Pancreas (tissue), 10 donors: ENCODE measurements around the gene RGS14. TPM values are rescaled to one million over a fixed set of nuclear protein-coding genes. Genes with fewer than 3 reads are reported as not detected.
A peak's percentile ranks its signal among the peaks of the same experiment; 100 is the strongest.

Experiments used
- ATAC-seq, 4 donors: fragments of 200-7000 bp; cut with Tn5 transposase; one replicate each; pipeline versions ENCODE4 v1.8.0 to v1.9.1; 2020; ENCODE audit warnings: mild to moderate bottlenecking in 4 of 4, moderate library complexity in 4 of 4
- DNase-seq, 6 donors: peaks; one replicate each; pipeline ENCODE4 v3.0.0-alpha.2; 2020
- FAIRE-seq: peaks from 2 replicates; lab custom pipeline; 2012; peaks lifted over from hg19 to GRCh38; lab: Jason Lieb, UNC
- H3K27ac ChIP-seq, 4 donors: fragments of 200-600 bp; sonication (generic); 1 replicate in 3 of 4; 2 replicates in 1 of 4; pipeline versions ENCODE4 v1.5.0 to v1.8.0; 2020
- H3K27me3 ChIP-seq, 4 donors: fragments of 200-600 bp; one replicate each; pipeline ENCODE4 v1.8.0; 2021
- H3K36me3 ChIP-seq, 3 donors: fragments of 200-600 bp; sonication (generic) in 1 of 3; one replicate each; pipeline versions ENCODE4 v1.5.0 to v1.8.0; 2020 to 2021
- H3K4me1 ChIP-seq, 3 donors: fragments of 200-600 bp; one replicate each; pipeline ENCODE4 v1.8.0; 2021
- H3K4me3 ChIP-seq, 4 donors: fragments of 200-600 bp; sonication (generic) in 2 of 4; one replicate each; pipeline versions ENCODE4 v1.5.0 to v1.8.0; 2020 to 2021
- H3K9me3 ChIP-seq, 4 donors: fragments of 200-600 bp; one replicate each; pipeline ENCODE4 v1.8.0; 2021
- CTCF ChIP-seq, 4 donors: fragments of 200-600 bp; sonication (generic) in 3 of 4; IDR thresholded peaks; one replicate each; pipeline versions ENCODE4 v1.5.0 to v1.8.0; 2021; ENCODE audit warnings: antibody characterized with exemption in 4 of 4
- WGBS, 2 donors: extraction: QIAGEN DNeasy Blood & Tissue Kit; methylation state at CpG; one replicate each; pipeline ENCODE4 v1.1.7; 2013; 5-methylcytosine and 5-hydroxymethylcytosine counted together
- intact Hi-C, 3 donors: fragments of 100-400 bp; cut with DNase I; formaldehyde crosslinking; loops; one replicate each; pipeline versions ENCODE4 v1.11.1 to v1.14.2; 2022
- polyA plus RNA-seq, 2 donors: library from polyadenylated mRNA; stranded (reverse); fragments of 200-250 nt; gene quantifications; one replicate each; pipeline ENCODE4 v1.2.3, GENCODE V29; 2013
- total RNA-seq, 6 donors: library from RNA; stranded (reverse); fragmentation: NEBNext Ultra II Directional in 4 of 6; extraction: Animal tissue kit (Norgen Biotek cat#: 25700) in 4 of 6; gene quantifications; one replicate each; pipeline versions ENCODE4 v1.2.1 to v1.2.4, GENCODE V29; 2021 to 2023
- donor health status: healthy with polysubstance abuse.
- donor health status: DM: no; HTN: no; CAD: no; lungs with moderate emphysema.
- donor health status: DM: no; HTN: no; CAD: no.
- donor health status: control.
- donor health status: control.
- donor health status: Bipolar disorder and iron deficiency.
- donor health status: DM: yes; HTN: yes; CAD: no.
- donor health status: DM: no; HTN: no; CAD: no.
- donor health status: DM: no; HTN: no; CAD: no.
- donor health status: DM: yes; HTN: yes; CAD: no.

RGS14 gene
- total and polyA plus RNA-seq, 8 donors = 7.0 to 30.9 (median 12.2) TPM

- WGBS, 2 donors = 72 to 85% methylated on average over 16 of the region's 16 CpGs
- intact Hi-C loops = loop anchor here in 1 of 3 donors (5.0 kb wide), 1 partner anchor 114 kb away; no protein-coding TSS in a partner anchor
- H3K27me3 ChIP-seq = peaks cover 0 to 8% (median 0%) of the 10 kb centered on the region in 4 donors
- no peaks in the 10 kb centered on the region for H3K36me3 ChIP-seq
- H3K4me3 ChIP-seq = no peak overlapping the region
- DNase-seq (peak in 1 of 6 donors; percentile 71), ATAC-seq (no peak), FAIRE-seq (no peak)
- TF ChIP-seq CTCF (IDR thresholded peaks at IDR 0.05) = no peak
- H3K4me1 ChIP-seq = peaks cover 0 to 3% (median 2%) of the 10 kb centered on the region in 3 donors
- no peaks in the 10 kb centered on the region for H3K9me3 ChIP-seq
- H3K27ac ChIP-seq = no peak overlapping the region
Observed at GRCh38 chr5:177397875-177398390, 40.2 kb downstream of the RGS14 start.

DNA sequence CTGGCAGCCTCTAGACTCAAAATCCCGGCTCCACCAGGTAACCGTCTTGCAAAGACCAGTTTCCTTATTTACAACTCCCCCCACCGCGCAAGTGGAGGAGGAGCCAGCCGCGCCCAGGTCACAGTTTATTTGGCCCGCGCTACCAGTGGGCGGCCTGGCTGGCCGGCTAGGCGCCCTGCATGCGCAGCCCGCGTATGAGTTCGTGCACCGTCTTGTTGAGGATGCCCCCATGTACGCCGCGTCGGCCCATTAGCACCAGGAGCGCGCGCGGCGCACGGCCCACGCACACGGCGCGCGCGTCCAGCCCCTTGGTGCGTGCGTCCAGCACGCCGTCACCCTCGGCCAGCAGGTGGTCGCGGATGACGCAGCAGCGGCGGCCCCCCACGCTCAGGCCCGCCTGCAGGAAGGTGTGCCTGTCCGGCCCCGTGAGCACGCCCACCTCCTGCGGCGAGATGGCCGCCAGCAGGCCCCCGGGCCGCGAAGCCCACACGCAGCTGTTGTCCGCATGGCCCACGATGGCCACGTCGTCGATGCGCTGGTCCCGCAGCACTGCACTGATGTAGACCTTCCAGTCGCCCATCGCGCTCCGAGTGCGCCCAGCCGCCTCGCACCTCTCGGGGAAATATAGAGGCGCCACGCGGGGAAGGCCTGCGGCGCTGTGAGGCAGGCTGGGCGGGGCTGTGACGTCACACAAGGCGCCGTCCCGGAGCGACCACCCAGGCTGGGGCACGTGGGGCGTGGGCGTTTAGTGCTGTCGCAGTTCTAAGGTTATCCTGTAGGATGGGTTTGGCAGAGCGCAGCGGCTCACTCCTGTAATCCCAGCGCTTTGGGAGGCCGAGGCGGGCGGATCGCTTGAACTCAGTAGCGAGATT is 42.5 kb downstream of the RGS14 start, which contains the start of gene PFN3:
Gene PFN3, minus strand, starts transcription at position 665 of the 872 bp plus-strand sequence. Its CDS starts 85 bp downstream, at position 580.
- Histone ChIP-seq H3K9me3 (no peaks in the 10 kb centered on the region), H3K4me3 (no peak within 1 kb of the TSS), H3K27me3 (peaks cover 0 to 8% (median 0%) of the 10 kb centered on the region in 4 donors), H3K4me1 (peaks cover 4 to 14% (median 8%) of the 10 kb centered on the region in 3 donors), H3K36me3 (no peaks in the 10 kb centered on the region), H3K27ac (no peak within 1 kb of the TSS)
- no peak for ATAC-seq
- no peak for FAIRE-seq
- TF ChIP-seq CTCF (IDR thresholded peaks at IDR 0.05) = no peak
- 17 to 18% methylated on average over 86 to 92 of the region's 92 CpGs for WGBS, 2 donors
- intact Hi-C loops = loop anchor here in 1 of 3 donors (5.0 kb wide), 1 partner anchor 112 kb away; no protein-coding TSS in a partner anchor
- DNase-seq = no peak

- peak in 3 of 4 donors; percentile 10 to 22 (median 18) for TF ChIP-seq CTCF (IDR thresholded peaks at IDR 0.05)
- H3K9me3 ChIP-seq = no peaks in the 10 kb centered on the region
- peak overlapping the region in 1 of 4 donors; percentile 8 for H3K27ac ChIP-seq
- WGBS, 2 donors = 6% methylated on average over 49 of the region's 49 CpGs
- DNase-seq (peak; percentile 74 to 92 (median 83)), FAIRE-seq (no peak), ATAC-seq (peak; percentile 69 to 78 (median 74))
- peak overlapping the region in 3 of 4 donors; percentile 46 to 70 (median 65) for H3K4me3 ChIP-seq
- H3K27me3 ChIP-seq = peaks cover 0 to 8% (median 0%) of the 10 kb centered on the region in 4 donors
- H3K4me1 ChIP-seq = peaks cover 4 to 14% (median 8%) of the 10 kb centered on the region in 3 donors
- no peaks in the 10 kb centered on the region for H3K36me3 ChIP-seq
- intact Hi-C loops = no loop called here
Observed at GRCh38 chr5:177402271-177403043, 44.7 kb downstream of the RGS14 start.

DNA sequence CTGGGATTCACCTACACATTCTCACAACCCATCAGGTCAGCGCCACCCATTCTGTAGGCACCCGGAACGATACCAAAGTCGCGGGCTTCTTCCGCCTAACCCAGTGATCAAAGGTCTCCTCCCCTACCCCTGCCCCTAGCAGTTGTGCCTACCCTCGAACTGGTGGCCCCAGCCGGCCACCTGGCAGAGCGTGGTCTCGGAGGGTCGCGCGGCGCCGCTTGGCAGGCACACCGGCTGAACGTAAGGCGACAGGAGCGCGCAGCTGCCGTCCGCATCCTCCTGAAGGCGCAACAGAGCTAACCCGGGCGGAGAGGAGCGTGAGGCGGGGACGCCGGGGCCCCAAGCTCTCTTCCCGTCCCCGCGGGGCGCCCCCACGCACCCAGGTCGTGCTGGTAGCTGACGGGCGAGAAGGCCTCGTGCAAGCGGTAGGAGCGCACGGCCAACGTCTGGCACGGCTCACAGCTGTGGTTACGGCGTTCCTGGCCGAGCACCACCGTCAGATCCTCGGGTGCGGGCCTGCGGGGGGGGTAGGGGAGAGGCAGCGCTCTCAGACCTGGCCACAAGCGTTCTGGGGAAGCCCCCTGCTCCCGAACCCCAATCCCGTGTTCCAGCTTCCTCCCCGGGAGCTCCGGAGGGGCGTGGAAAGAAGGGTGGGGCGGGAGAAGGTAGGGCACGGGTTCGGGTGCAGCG is 45.5 kb downstream of the RGS14 start:
- Histone ChIP-seq H3K9me3 (no peaks in the 10 kb centered on the region), H3K4me1 (peaks cover 4 to 14% (median 8%) of the 10 kb centered on the region in 3 donors), H3K36me3 (no peaks in the 10 kb centered on the region), H3K4me3 (peak overlapping the region; percentile 17 to 70 (median 56)), H3K27me3 (peaks cover 0 to 8% (median 0%) of the 10 kb centered on the region in 4 donors), H3K27ac (no peak overlapping the region)
- no peak for TF ChIP-seq CTCF (IDR thresholded peaks at IDR 0.05)
- intact Hi-C loops = no loop called here
- 2 to 3% methylated on average over 56 to 61 of the region's 61 CpGs for WGBS, 2 donors
- peak in 3 of 6 donors; percentile 62 to 81 (median 69) for DNase-seq
- ATAC-seq = peak; percentile 13 to 26 (median 22)
- FAIRE-seq = no peak
